LNCAP (cell line): ENCODE data around the gene ABCB11.

Source experiments
- TF ChIP-seq, protein P1 (sequence below): fragments of 450-650 bp; IDR thresholded peaks from 2 replicates; pipeline ENCODE4 v1.5.1; 2017; ENCODE audit warnings: mild to moderate bottlenecking

ABCB11 gene

DNA sequence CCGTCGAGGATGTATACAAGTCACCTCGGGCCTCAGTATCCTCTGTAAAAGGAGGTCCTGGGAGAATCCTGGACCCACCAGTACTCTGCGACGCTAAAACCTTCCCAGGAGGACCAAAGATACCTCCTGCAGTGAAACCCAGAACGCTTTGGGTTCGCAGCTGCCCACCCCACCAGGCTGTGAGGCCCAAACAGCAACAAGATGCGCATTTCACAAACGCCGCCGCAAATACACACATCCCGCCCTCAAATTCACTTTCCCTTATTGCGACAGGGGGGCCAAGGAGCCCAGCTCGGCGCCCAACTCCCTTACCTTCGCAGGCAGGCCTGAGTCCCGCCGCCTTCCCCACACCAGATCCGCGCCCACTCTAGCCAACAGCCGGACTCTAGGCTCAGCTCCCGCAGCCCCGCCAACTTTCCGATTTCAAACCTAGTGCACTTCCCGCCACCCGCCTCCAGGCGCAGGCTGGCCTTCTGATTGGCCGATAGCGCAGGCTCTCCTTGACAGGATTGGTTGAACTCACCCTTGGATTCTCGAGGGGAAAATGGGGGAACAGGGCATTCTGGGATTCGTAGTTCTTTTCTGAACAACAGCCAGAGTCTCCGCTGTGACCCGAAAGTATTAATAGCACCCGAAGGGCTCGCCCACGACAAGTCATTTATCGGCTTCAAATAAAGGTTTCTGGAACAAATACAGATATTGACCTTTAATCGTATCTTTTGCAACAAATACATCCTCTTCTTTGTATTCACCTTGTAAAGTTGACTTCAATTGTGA lies 140.9 kb downstream of the ABCB11 start, which contains the start of gene SPC25:
Gene SPC25, minus strand, starts transcription at position 425 of the 777 bp plus-strand sequence. CDS start 911 bp downstream, outside the sequence.
- TF ChIP-seq, protein P1, sequence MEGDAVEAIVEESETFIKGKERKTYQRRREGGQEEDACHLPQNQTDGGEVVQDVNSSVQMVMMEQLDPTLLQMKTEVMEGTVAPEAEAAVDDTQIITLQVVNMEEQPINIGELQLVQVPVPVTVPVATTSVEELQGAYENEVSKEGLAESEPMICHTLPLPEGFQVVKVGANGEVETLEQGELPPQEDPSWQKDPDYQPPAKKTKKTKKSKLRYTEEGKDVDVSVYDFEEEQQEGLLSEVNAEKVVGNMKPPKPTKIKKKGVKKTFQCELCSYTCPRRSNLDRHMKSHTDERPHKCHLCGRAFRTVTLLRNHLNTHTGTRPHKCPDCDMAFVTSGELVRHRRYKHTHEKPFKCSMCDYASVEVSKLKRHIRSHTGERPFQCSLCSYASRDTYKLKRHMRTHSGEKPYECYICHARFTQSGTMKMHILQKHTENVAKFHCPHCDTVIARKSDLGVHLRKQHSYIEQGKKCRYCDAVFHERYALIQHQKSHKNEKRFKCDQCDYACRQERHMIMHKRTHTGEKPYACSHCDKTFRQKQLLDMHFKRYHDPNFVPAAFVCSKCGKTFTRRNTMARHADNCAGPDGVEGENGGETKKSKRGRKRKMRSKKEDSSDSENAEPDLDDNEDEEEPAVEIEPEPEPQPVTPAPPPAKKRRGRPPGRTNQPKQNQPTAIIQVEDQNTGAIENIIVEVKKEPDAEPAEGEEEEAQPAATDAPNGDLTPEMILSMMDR: no peak

- TF ChIP-seq, protein P1: no peak
Observed at GRCh38 chr2:168889635-168890005, 141.5 kb downstream of the ABCB11 start.

DNA sequence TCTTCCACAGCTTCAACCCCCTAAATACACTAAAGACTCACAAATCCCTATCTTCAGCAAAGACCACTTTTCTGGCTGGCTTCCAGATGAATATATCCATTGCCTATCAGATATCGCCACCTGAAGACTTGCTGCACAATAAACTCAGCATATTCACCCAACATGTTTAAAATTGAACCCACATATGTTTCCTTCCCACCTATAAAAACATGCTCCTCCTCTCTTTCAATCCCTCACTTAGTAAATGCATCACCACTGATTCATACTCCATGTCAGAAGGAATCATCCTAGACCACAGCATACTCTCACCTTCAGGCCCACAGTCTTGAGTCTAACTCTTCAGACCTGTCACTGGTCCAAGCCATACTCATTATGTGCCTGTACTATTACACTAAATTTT lies 146.1 kb downstream of the ABCB11 start:
- TF ChIP-seq, protein P1: no peak

GRCh38 chr2:168874368-168875054 lies 156.6 kb downstream of the ABCB11 start:
- TF ChIP-seq, protein P1: no peak
